DND-41 (cell line): ENCODE results near the gene TLK1.

Experiments
- ATAC-seq: fragments of 200-7000 bp; cut with Tn5 transposase; 3 replicates; pipeline ENCODE4 v1.9.1; 2021; ENCODE audit warnings: low read depth; ENCODE audit not compliant: insufficient read depth
- DNase-seq: peaks from one replicate; pipeline ENCODE4 v3.0.0-alpha.2; 2020
- H2AFZ ChIP-seq: 2 replicates; pipeline ENCODE4 v1.6.0; 2012; ENCODE audit warnings: low read depth, low read length
- H3K27ac ChIP-seq: 2 replicates; pipeline ENCODE4 v1.5.1; 2012; ENCODE audit warnings: low read length, inconsistent platforms
- H3K27me3 ChIP-seq: fragments of 200-600 bp; sonication (generic); 2 replicates; pipeline ENCODE4 v1.6.0; 2012; ENCODE audit warnings: low read length, mild to moderate bottlenecking, inconsistent platforms; ENCODE audit not compliant: insufficient read depth, poor library complexity
- H3K36me3 ChIP-seq: 2 replicates; pipeline ENCODE4 v1.5.1; 2012; ENCODE audit warnings: low read length, inconsistent platforms; ENCODE audit not compliant: insufficient read depth
- H3K4me1 ChIP-seq: 2 replicates; pipeline ENCODE4 v1.5.1; 2012; ENCODE audit warnings: mild to moderate bottlenecking, low read length; ENCODE audit not compliant: insufficient read depth
- H3K4me2 ChIP-seq: 2 replicates; pipeline ENCODE4 v1.6.0; 2012; ENCODE audit warnings: mild to moderate bottlenecking, moderate library complexity, low read length, inconsistent platforms; ENCODE audit not compliant: insufficient read depth
- H3K4me3 ChIP-seq, 2 experiments: fragments of 200-600 bp in 1 of 2; shearing (Covaris generic) in 1 of 2; 2 replicates each; pipeline ENCODE4 v1.5.1; 2012 to 2016; ENCODE audit warnings: inconsistent platforms in 2 of 2, low read length in 2 of 2, mild to moderate bottlenecking in 2 of 2, low read depth in 1 of 2, moderate library complexity in 1 of 2
- H3K79me2 ChIP-seq: 2 replicates; pipeline ENCODE4 v1.6.0; 2012; ENCODE audit warnings: low read length, inconsistent platforms; ENCODE audit not compliant: insufficient read depth
- H3K9ac ChIP-seq: 2 replicates; pipeline ENCODE4 v1.6.0; 2012; ENCODE audit warnings: low read depth, mild to moderate bottlenecking, inconsistent platforms, low read length, moderate library complexity
- H3K9me3 ChIP-seq: 2 replicates; pipeline ENCODE4 v1.5.1; 2012; ENCODE audit warnings: low read length, moderate library complexity, mild to moderate bottlenecking, inconsistent platforms; ENCODE audit not compliant: insufficient read depth, severe bottlenecking
- H4K20me1 ChIP-seq: 2 replicates; pipeline ENCODE4 v1.6.0; 2012; ENCODE audit warnings: low read length; ENCODE audit not compliant: insufficient read depth
- EZH2 ChIP-seq: IDR thresholded peaks from 3 replicates; pipeline ENCODE4 v1.6.1; 2012; ENCODE audit warnings: borderline replicate concordance, low read depth, mild to moderate bottlenecking, moderate library complexity, low read length, inconsistent platforms; ENCODE audit not compliant: severe bottlenecking
- TF ChIP-seq, protein P1 (sequence below): IDR thresholded peaks from 2 replicates; pipeline ENCODE4 v1.5.1; 2012; ENCODE audit warnings: borderline replicate concordance, low read length, moderate library complexity, mild to moderate bottlenecking; ENCODE audit not compliant: poor library complexity, severe bottlenecking; ENCODE audit errors: extremely low read depth

TLK1 gene

DNA sequence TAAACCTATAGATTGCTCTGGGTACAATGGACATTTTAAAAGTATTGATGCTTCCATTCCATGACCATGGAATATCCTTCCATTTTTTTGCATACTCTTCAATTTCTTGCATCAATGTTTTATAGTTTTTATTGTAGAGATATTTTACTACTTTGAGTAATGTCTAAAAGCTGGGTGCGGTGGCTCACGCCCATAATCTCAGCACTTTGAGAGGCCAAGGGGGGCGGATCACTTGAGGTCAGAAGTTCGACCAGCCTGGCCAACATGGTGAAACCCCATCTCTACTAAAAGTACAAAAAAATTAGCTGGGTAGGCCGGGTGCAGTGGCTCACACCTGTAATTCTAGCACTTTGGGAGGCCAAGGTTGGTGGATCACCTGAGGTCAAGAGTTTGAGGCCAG is 88.5 kb downstream of the TLK1 start:
- DNase-seq (no peak), ATAC-seq (no peak)
- H3K36me3 ChIP-seq, result peaks cover 34% of the 10 kb centered on the region
- H3K4me3 ChIP-seq, result no peak overlapping the region
- no peak overlapping the region for H3K27ac ChIP-seq
- TF ChIP-seq, protein P1, sequence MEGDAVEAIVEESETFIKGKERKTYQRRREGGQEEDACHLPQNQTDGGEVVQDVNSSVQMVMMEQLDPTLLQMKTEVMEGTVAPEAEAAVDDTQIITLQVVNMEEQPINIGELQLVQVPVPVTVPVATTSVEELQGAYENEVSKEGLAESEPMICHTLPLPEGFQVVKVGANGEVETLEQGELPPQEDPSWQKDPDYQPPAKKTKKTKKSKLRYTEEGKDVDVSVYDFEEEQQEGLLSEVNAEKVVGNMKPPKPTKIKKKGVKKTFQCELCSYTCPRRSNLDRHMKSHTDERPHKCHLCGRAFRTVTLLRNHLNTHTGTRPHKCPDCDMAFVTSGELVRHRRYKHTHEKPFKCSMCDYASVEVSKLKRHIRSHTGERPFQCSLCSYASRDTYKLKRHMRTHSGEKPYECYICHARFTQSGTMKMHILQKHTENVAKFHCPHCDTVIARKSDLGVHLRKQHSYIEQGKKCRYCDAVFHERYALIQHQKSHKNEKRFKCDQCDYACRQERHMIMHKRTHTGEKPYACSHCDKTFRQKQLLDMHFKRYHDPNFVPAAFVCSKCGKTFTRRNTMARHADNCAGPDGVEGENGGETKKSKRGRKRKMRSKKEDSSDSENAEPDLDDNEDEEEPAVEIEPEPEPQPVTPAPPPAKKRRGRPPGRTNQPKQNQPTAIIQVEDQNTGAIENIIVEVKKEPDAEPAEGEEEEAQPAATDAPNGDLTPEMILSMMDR, result no peak
- TF ChIP-seq EZH2, result no peak
- peaks cover 44% of the 10 kb centered on the region for H3K79me2 ChIP-seq
- no peaks in the 10 kb centered on the region for H4K20me1 ChIP-seq
- H3K9ac ChIP-seq, result no peak overlapping the region
- no peaks in the 10 kb centered on the region for H3K4me1 ChIP-seq
- H3K9me3 ChIP-seq, result no peaks in the 10 kb centered on the region
- no peaks in the 10 kb centered on the region for H3K27me3 ChIP-seq
- H3K4me2 ChIP-seq, result no peak overlapping the region
- no peak overlapping the region for H2AFZ ChIP-seq

DNA sequence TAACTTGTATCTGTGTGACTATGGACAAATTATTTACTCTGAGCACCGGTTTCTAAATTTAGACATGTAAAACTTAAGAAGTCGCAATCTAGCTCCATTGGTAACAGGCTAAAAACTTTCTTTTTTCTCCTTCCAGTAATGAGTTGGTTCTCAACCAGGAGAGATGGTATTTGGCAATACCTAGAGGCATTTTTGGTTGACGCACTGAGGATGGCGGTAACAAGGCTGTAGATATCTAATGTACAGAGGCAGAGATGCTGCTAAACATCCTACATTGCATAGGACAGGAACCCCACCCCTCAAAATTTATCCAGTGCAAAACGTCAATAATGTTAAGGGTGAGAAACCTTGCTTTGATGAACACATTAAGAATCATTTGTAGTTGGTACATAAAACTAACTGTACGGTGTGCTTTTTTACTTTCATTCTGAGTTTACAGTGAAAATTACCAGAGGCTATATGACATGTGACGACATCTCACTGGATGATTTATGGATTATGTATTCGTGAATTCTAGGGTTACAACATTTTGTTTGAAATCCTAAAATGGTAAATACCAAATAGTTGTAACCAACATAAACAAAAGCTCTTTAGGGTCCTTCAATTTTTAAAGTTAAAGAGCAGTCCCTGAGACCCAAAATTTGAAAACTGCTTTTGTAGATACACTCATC is 91.3 kb downstream of the TLK1 start:
- Histone ChIP-seq H3K9ac (no peak overlapping the region), H3K79me2 (peaks cover 40% of the 10 kb centered on the region), H3K4me2 (no peak overlapping the region), H3K27ac (no peak overlapping the region), H3K4me3 (no peak overlapping the region), H4K20me1 (no peaks in the 10 kb centered on the region), H3K4me1 (no peaks in the 10 kb centered on the region), H3K27me3 (no peaks in the 10 kb centered on the region), H3K9me3 (no peaks in the 10 kb centered on the region), H2AFZ (no peak overlapping the region), H3K36me3 (peaks cover 29% of the 10 kb centered on the region)
- DNase-seq (no peak), ATAC-seq (no peak)
- TF ChIP-seq, protein P1, result no peak
- no peak for TF ChIP-seq EZH2

DNA sequence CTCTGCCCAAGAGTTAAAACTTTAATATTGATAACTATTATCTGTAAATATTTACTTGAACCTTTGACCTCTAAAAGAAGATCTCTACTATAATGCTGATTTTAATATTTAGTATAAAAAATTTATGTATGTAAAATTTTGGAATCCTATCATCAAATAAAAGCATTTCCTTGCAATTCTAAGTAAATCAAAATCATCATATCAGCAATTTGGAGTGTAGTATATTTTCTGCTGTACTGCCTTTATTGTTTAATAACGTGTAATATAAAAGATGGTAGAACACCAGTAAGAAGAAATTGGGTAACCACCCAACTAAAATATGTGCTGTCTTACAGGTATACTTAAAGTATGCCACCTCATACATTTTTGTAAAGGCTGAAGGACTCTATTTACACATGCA is 94.6 kb downstream of the TLK1 start:
- Histone ChIP-seq H3K9me3 (no peaks in the 10 kb centered on the region), H3K36me3 (peaks cover 13% of the 10 kb centered on the region; the same call in 1 of the 2 replicates), H3K4me1 (no peaks in the 10 kb centered on the region), H4K20me1 (no peaks in the 10 kb centered on the region), H3K27me3 (no peaks in the 10 kb centered on the region), H3K79me2 (peaks cover 59% of the 10 kb centered on the region), H3K4me2 (no peak overlapping the region), H3K27ac (no peak overlapping the region), H2AFZ (no peak overlapping the region), H3K9ac (no peak overlapping the region), H3K4me3 (no peak overlapping the region)
- DNase-seq (no peak), ATAC-seq (no peak)
- TF ChIP-seq, protein P1, result no peak
- TF ChIP-seq EZH2, result no peak
